D721Med (cell line): ENCODE data around the gene UNC13A.

Experiments used
- DNase-seq: peaks from one replicate; pipeline ENCODE4 v3.0.0; 2011; ENCODE audit warnings: low spot score; ENCODE audit not compliant: insufficient read length
- FAIRE-seq: peaks from 2 replicates; lab custom pipeline; 2011; peaks lifted over from hg19 to GRCh38; lab: Jason Lieb, UNC
- CTCF ChIP-seq: IDR thresholded peaks from 2 replicates; pipeline ENCODE4 v1.5.1; 2012; ENCODE audit warnings: mild to moderate bottlenecking, control low read depth; ENCODE audit not compliant: insufficient read depth; ENCODE audit errors: missing control alignments

Gene UNC13A

DNA sequence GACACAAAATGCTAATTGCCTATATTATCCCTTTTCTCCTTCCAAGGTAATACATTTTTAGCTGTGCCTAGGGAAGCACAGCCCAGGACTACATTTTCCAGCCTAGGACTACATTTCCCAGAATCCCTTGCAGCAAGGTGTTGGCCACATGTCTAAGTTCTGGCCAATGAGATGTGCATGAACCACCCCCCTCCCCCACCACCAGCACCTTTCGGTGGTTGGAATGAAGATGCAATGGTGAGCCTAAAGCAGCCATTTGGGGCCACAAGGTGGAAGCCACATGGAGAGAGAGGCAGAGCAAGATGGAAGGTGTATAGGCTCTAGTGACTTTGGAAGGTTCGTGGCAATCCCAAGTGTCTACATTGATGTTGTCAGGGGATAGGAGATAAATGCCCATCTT is 16.2 kb downstream of the UNC13A start:
- no peak for TF ChIP-seq CTCF
- DNase-seq (no peak), FAIRE-seq (peak; percentile 25)

DNA sequence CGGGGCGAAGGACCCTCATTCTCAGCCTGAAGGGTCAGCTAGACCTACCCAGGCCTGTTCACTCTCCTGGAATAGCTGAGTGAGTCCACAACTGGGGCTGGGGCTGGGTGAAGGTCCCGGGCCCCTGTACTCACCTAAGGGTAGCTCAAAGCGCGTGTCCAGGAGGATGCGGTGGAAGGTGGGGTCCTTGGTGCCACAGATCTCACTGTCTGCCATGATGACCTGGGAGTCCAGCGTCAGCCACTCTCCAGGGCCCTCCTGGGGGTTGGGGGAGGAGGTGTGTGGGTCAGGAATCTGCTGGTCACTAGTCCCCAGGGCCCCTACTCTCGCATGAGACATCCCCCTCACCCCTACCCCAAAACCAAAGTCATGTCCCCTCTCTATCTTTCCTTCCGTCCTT is 18.7 kb downstream of the UNC13A start:
- no peak for TF ChIP-seq CTCF
- FAIRE-seq: no peak
- no peak for DNase-seq

- no peak for TF ChIP-seq CTCF
- DNase-seq: no peak
These were observed 23.1 kb downstream of the UNC13A start for GRCh38 chr19:17665058-17665457.

DNA sequence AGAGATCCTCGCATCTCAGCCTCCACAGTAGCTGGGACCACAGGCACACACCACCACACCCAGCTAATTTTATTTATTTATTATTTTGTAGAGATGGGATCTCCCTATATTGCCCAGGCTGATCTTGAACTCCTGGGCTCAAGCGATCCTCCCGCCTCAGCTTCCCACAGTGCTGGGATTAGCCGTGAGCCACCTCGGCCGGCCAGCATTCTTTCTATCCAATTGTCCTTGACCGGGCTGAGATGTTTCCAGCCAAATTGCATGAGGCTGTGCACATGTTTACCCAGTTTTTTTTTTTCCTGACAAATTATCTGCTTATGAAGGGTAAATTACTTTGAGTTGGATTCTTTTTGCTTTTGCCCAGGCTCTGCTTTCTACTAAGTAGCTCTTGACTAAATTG is 28.2 kb downstream of the UNC13A start:
- DNase-seq (no peak), FAIRE-seq (no peak)
- no peak for TF ChIP-seq CTCF

More at GRCh38 chr19:17665058-17665457, 23.1 kb downstream of the UNC13A start:
- no peak for FAIRE-seq

- TF ChIP-seq CTCF: no peak
- FAIRE-seq: no peak
- no peak for DNase-seq
These were observed 29.5 kb downstream of the UNC13A start for GRCh38 chr19:17658666-17659065.

DNA sequence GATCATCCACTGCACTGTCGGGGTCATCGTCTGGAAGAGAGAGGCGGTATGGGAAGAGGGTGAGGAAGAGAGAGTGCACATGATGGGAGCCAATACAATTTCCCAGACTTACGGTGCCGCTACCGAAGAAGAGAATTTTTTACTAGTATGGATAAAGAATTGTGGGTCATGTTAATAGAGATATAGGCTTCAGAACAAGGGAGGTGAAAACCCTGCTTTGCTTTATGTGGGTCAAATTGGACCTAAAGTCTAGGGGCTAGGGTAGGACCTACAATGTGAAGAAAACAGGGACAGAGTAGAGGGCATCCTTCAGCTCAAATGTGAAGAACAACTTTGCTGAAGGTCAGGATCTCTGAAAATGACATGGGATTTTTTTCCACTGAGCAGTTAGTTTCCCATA is 29.9 kb downstream of the UNC13A start:
- TF ChIP-seq CTCF: no peak
- DNase-seq (no peak), FAIRE-seq (no peak)

GRCh38 chr19:17656970-17657369 is 31.2 kb downstream of the UNC13A start:
- FAIRE-seq (no peak), DNase-seq (no peak)
- no peak for TF ChIP-seq CTCF
